H1 (cell line): ENCODE measurements around the gene CCDC78. TPM values are rescaled to one million over a fixed set of nuclear protein-coding genes. Genes with fewer than 3 reads are reported as not detected.

Experiments
- CTCF ChIA-PET: fragments of 300-600 bp; sonication (Branson Sonifier 250); formaldehyde crosslinking; loops from one replicate; lab custom pipeline; 2021; ENCODE audit not compliant: partially characterized antibody; lab: Charles Lee
- POLR2A ChIA-PET: fragments of 300-600 bp; sonication (Branson Sonifier 250); formaldehyde crosslinking; loops from one replicate; lab custom pipeline; 2021; ENCODE audit warnings: inconsistent platforms; ENCODE audit not compliant: partially characterized antibody; lab: Charles Lee
- DNase-seq, 2 experiments: peaks; one replicate each; pipeline versions ENCODE4 v3.0.0 to v3.0.0-alpha.2; 2010 to 2022; ENCODE audit warnings: low spot score in 2 of 2, low read depth in 1 of 2, mixed read lengths in 1 of 2
- FAIRE-seq: peaks from 2 replicates; lab custom pipeline; 2011; peaks lifted over from hg19 to GRCh38; lab: Jason Lieb, UNC
- H2AFZ ChIP-seq: 2 replicates; pipeline ENCODE4 v1.8.1; 2012; ENCODE audit warnings: low read length, inconsistent platforms
- H2AK5ac ChIP-seq: 2 replicates; pipeline ENCODE4 v1.6.1; 2013; ENCODE audit warnings: low read depth, low read length
- H2BK120ac ChIP-seq: replicated peaks from 2 replicates; pipeline ENCODE3; 2013; ENCODE audit warnings: low read depth, low read length, inconsistent platforms
- H2BK12ac ChIP-seq: 2 replicates; pipeline ENCODE4 v1.6.1; 2013; ENCODE audit warnings: low read depth, low read length
- H2BK15ac ChIP-seq: 2 replicates; pipeline ENCODE4 v1.6.1; 2013; ENCODE audit warnings: low read length
- H2BK20ac ChIP-seq: 2 replicates; pipeline ENCODE4 v1.6.1; 2013; ENCODE audit warnings: low read length
- H2BK5ac ChIP-seq: 2 replicates; pipeline ENCODE4 v1.6.1; 2013; ENCODE audit warnings: low read depth, low read length
- H3K14ac ChIP-seq: 2 replicates; pipeline ENCODE4 v1.6.1; 2013; ENCODE audit warnings: inconsistent platforms; ENCODE audit not compliant: insufficient read length
- H3K18ac ChIP-seq: 2 replicates; pipeline ENCODE4 v1.6.1; 2013; ENCODE audit warnings: low read length; ENCODE audit errors: extremely low read depth
- H3K23ac ChIP-seq: 2 replicates; pipeline ENCODE4 v1.6.1; 2013; ENCODE audit warnings: inconsistent platforms; ENCODE audit not compliant: insufficient read length
- H3K23me2 ChIP-seq: 2 replicates; pipeline ENCODE4 v1.6.1; 2013; ENCODE audit warnings: low read depth, low read length
- H3K27ac ChIP-seq: 2 replicates; pipeline ENCODE4 v1.6.1; 2011; ENCODE audit warnings: low read depth, low read length, inconsistent platforms
- H3K27me3 ChIP-seq, 4 experiments: replicated peaks in 1 of 4; 1 replicate in 1 of 4; 2 replicates in 3 of 4; pipeline versions ENCODE4 v1.6.1 to v1.8.1; 2011 to 2013; ENCODE audit warnings: low read length in 3 of 4, mild to moderate bottlenecking in 3 of 4, inconsistent platforms in 2 of 4, mixed read lengths in 2 of 4, moderate library complexity in 1 of 4; ENCODE audit not compliant: control insufficient read depth in 3 of 4, insufficient read depth in 3 of 4; ENCODE audit errors: extremely low read depth in 1 of 4
- H3K36me3 ChIP-seq, 4 experiments: 2 replicates each; pipeline versions ENCODE4 v1.6.1 to v1.8.1; 2011 to 2013; ENCODE audit warnings: mild to moderate bottlenecking in 4 of 4, low read length in 3 of 4, moderate library complexity in 2 of 4, control low read depth in 1 of 4, inconsistent platforms in 1 of 4; ENCODE audit not compliant: insufficient read depth in 4 of 4, control insufficient read depth in 2 of 4
- H3K4ac ChIP-seq: replicated peaks from 2 replicates; pipeline ENCODE3; 2013; ENCODE audit warnings: low read length, low read depth, mixed read lengths, inconsistent platforms; ENCODE audit not compliant: insufficient read length
- H3K4me1 ChIP-seq, 4 experiments: replicated peaks in 1 of 4; 1 replicate in 1 of 4; 2 replicates in 3 of 4; pipeline versions ENCODE4 v1.6.1 to v1.8.1; 2011 to 2013; ENCODE audit warnings: low read length in 3 of 4, inconsistent platforms in 2 of 4, mixed read lengths in 1 of 4; ENCODE audit not compliant: insufficient read depth in 4 of 4, control insufficient read depth in 3 of 4
- H3K4me2 ChIP-seq, 2 experiments: 2 replicates each; pipeline versions ENCODE4 v1.6.1 to v1.8.1; 2011 to 2013; ENCODE audit warnings: low read depth in 2 of 2, low read length in 2 of 2, control low read depth in 1 of 2, inconsistent platforms in 1 of 2, mild to moderate bottlenecking in 1 of 2; ENCODE audit not compliant: insufficient read depth in 1 of 2
- H3K4me3 ChIP-seq, 4 experiments: fragments of 200-600, 300-600 bp in 1 of 4; sonication (generic), shearing (Covaris generic), sonication (Bioruptor Twin) in 1 of 4; 2 replicates each; pipeline versions ENCODE4 v1.5.1 to v1.8.1; 2011 to 2016; ENCODE audit warnings: low read length in 4 of 4, low read depth in 3 of 4, control low read depth in 2 of 4, inconsistent platforms in 2 of 4, mild to moderate bottlenecking in 2 of 4, mixed read lengths in 1 of 4, moderate library complexity in 1 of 4; ENCODE audit not compliant: insufficient read depth in 2 of 4; ENCODE audit errors: extremely low read depth in 1 of 4
- H3K56ac ChIP-seq: replicated peaks from 2 replicates; pipeline ENCODE3; 2013; ENCODE audit warnings: low read depth, mild to moderate bottlenecking, mixed read lengths, low read length, inconsistent platforms; ENCODE audit not compliant: insufficient read length
- H3K79me1 ChIP-seq: 2 replicates; pipeline ENCODE4 v1.6.1; 2013; ENCODE audit warnings: low read depth, low read length, control low read depth
- H3K79me2 ChIP-seq, 2 experiments: 2 replicates each; pipeline versions ENCODE4 v1.6.1 to v1.8.1; 2012 to 2013; ENCODE audit warnings: low read length in 2 of 2, mild to moderate bottlenecking in 2 of 2, inconsistent platforms in 1 of 2; ENCODE audit not compliant: insufficient read depth in 2 of 2, control insufficient read depth in 1 of 2
- H3K9ac ChIP-seq, 4 experiments: replicated peaks in 1 of 4; 1 replicate in 1 of 4; 2 replicates in 3 of 4; pipeline versions ENCODE4 v1.6.1 to v1.8.1; 2011 to 2013; ENCODE audit warnings: low read depth in 3 of 4, low read length in 3 of 4, control low read depth in 2 of 4, mild to moderate bottlenecking in 2 of 4, moderate library complexity in 2 of 4, inconsistent platforms in 1 of 4; ENCODE audit errors: extremely low read depth in 1 of 4
- H3K9me3 ChIP-seq, 2 experiments: 2 replicates each; pipeline versions ENCODE4 v1.6.1 to v1.8.1; 2012 to 2013; ENCODE audit warnings: mild to moderate bottlenecking in 2 of 2, moderate library complexity in 2 of 2, control low read depth in 1 of 2, inconsistent platforms in 1 of 2, low read depth in 1 of 2, low read length in 1 of 2, mixed read lengths in 1 of 2; ENCODE audit not compliant: insufficient read depth in 2 of 2
- H4K20me1 ChIP-seq, 2 experiments: replicated peaks in 1 of 2; 2 replicates each; pipeline versions ENCODE3 to v1.8.1; 2011 to 2013; ENCODE audit warnings: inconsistent platforms in 2 of 2, low read length in 2 of 2, mild to moderate bottlenecking in 1 of 2; ENCODE audit not compliant: insufficient read depth in 2 of 2, control insufficient read depth in 1 of 2
- H4K5ac ChIP-seq: 2 replicates; pipeline ENCODE4 v1.6.1; 2013; ENCODE audit warnings: low read length, low read depth, mixed read lengths, inconsistent platforms; ENCODE audit not compliant: insufficient read length
- H4K8ac ChIP-seq: 2 replicates; pipeline ENCODE4 v1.8.0; 2013; ENCODE audit warnings: mild to moderate bottlenecking, moderate library complexity, low read length, inconsistent platforms; ENCODE audit not compliant: insufficient read depth; ENCODE audit errors: extremely low read depth
- H4K91ac ChIP-seq: replicated peaks from 2 replicates; pipeline ENCODE3; 2013; ENCODE audit warnings: low read length, mixed read lengths, inconsistent platforms; ENCODE audit not compliant: insufficient read length
- EZH2 ChIP-seq: fragments of 200-600 bp; sonication (generic); IDR thresholded peaks from 2 replicates; pipeline ENCODE4 v1.7.1; 2012; ENCODE audit warnings: low read depth, mild to moderate bottlenecking, moderate library complexity, low read length, inconsistent platforms; ENCODE audit not compliant: severe bottlenecking
- GABPA ChIP-seq: IDR thresholded peaks from 2 replicates; pipeline ENCODE4 v1.6.1; 2011; ENCODE audit warnings: mild to moderate bottlenecking, low read length, moderate library complexity, borderline replicate concordance; ENCODE audit not compliant: insufficient read depth
- WGBS, 2 experiments: shearing (Covaris generic) in 1 of 2; methylation state at CpG; one replicate each; pipeline versions ENCODE4 v1.1.6 to v1.1.7; 2013 to 2015; ENCODE audit warnings: low lambda C conversion rate in 2 of 2, mixed read lengths in 2 of 2, inconsistent platforms in 1 of 2, low coverage in 1 of 2, missing lambda C conversion rate in 1 of 2; ENCODE audit not compliant: insufficient replicate concordance in 2 of 2, insufficient coverage in 1 of 2, insufficient read length in 1 of 2; ENCODE audit errors: extremely low coverage in 1 of 2, missing lambda C conversion rate in 1 of 2; 5-methylcytosine and 5-hydroxymethylcytosine counted together
- polyA plus RNA-seq, 7 experiments: library from polyadenylated mRNA; depleted of rRNA in 3 of 7; stranded (reverse) in 5 of 7; unstranded in 2 of 7; fragments of >200 nt in 5 of 7; fragments of 200-250 nt in 2 of 7; gene quantifications; 1 replicate in 5 of 7; 2 replicates in 1 of 7; 4 replicates in 1 of 7; pipeline versions ENCODE4 v1.2.1 to v1.2.3, GENCODE V29; 2011 to 2013; ENCODE audit warnings: missing spikeins in 2 of 7, mixed read lengths in 2 of 7
- total RNA-seq: library from RNA; stranded (reverse); fragmentation: NEBNext Ultra II Directional; extraction: Animal tissue kit (Norgen Biotek cat#: 25700); gene quantifications from 2 replicates; pipeline ENCODE4 v1.2.1, GENCODE V29; 2021

CCDC78 gene
- total and polyA plus RNA-seq, 2 of the 8 experiments (the other 6 are each of a cell fraction or from before 2014, with no cell fraction given) = 7.1 to 8.5 TPM

- Histone ChIP-seq H2BK20ac (no peak overlapping the region), H2AK5ac (no peak overlapping the region), H3K18ac (no peak overlapping the region), H2AFZ (no peak overlapping the region), H4K20me1 (peaks cover 2 to 11% of the 10 kb centered on the region in 2 experiments), H3K4me2 (no peak overlapping the region), H2BK15ac (no peak overlapping the region), H3K79me1 (no peaks in the 10 kb centered on the region), H2BK12ac (no peak overlapping the region), H4K8ac (peak overlapping the region; percentile 25; the same call in 1 of the 2 replicates)
- 95% methylated on average over 39 of the region's 49 CpGs; no CpG with 5 or more reads in 1 of the 2 experiments for WGBS, 2 experiments
- TF ChIP-seq EZH2 (no peak), GABPA (no peak)
- TF ChIP-seq, all 59 proteins: peak for 0
- H2BK120ac ChIP-seq = no peak overlapping the region
- ChIA-PET POLR2A (interaction anchor here (1.0 to 23.0 kb wide), 6 partner anchors 10 to 51 kb away, joined by 3 to 353 read pairs (median 5); partner anchors contain the start of genes ANTKMT, CCDC78, HAGHL and METRN), CTCF (interaction anchor here (0.7 to 35.8 kb wide), 7 partner anchors 10 to 50 kb away, joined by 3 to 977 read pairs (median 14); partner anchors contain the start of genes ANTKMT, CCDC78, CHTF18 and FBXL16)
- no peak overlapping the region for H3K4ac ChIP-seq
- DNase-seq = no peak
- H3K4me3 ChIP-seq = no peak overlapping the region
- H4K5ac ChIP-seq = no peak overlapping the region
- H3K79me2 ChIP-seq = no peaks in the 10 kb centered on the region
- no peak for FAIRE-seq
- no peaks in the 10 kb centered on the region for H3K23me2 ChIP-seq
- H3K27me3 ChIP-seq = no peaks in the 10 kb centered on the region
- H3K36me3 ChIP-seq = peaks cover 0 to 3% (median 2%) of the 10 kb centered on the region in 4 experiments; a peak in 2 of 8 replicates
- peak overlapping the region; percentile 60; the same call in 1 of the 2 replicates for H2BK5ac ChIP-seq
- peaks cover 0 to 2% (median 0%) of the 10 kb centered on the region in 4 experiments; a peak in 2 of 7 replicates for H3K4me1 ChIP-seq
- no peaks in the 10 kb centered on the region for H3K9me3 ChIP-seq
- no peak overlapping the region for H3K23ac ChIP-seq
- H3K14ac ChIP-seq = no peak overlapping the region
- no peak overlapping the region for H3K27ac ChIP-seq
- H3K9ac ChIP-seq = no peak overlapping the region
- no peak overlapping the region for H4K91ac ChIP-seq
- no peak overlapping the region for H3K56ac ChIP-seq
These were observed 8.2 kb upstream of the CCDC78 start for GRCh38 chr16:734208-734980.
